SW480 (cell line): Measurements from ENCODE around the gene ZNF677.
"Not testable (repeated sequence)": the region's sequence is repeated elsewhere in the genome, so short reads cannot be mapped to it uniquely, and the experiment has no call there.

Experiments used
- DNase-seq: peaks from one replicate; pipeline ENCODE4 v3.0.0-alpha.2; 2016; ENCODE audit warnings: low spot score

The ZNF677 gene

GRCh38 chr19:53254411-53255341, at the start of gene ZNF677:
Gene ZNF677 (minus strand): TSS chr19:53254873. CDS start chr19:53251550, 3,323 bp downstream.
- no peak for DNase-seq

- DNase-seq = not testable (repeated sequence)
Observed at GRCh38 chr19:53301341-53301740, 46.7 kb upstream of the ZNF677 start.

- no peak for DNase-seq
Observed at GRCh38 chr19:53294786-53295441, 40.2 kb upstream of the ZNF677 start.

GRCh38 chr19:53290758-53291549, 36.3 kb upstream of the ZNF677 start:
- no peak for DNase-seq

- DNase-seq = no peak
Observed at GRCh38 chr19:53285087-53285486, 30.4 kb upstream of the ZNF677 start.

GRCh38 chr19:53281947-53282346, 27.3 kb upstream of the ZNF677 start:
- DNase-seq = not testable (repeated sequence)

GRCh38 chr19:53275480-53275879, 20.8 kb upstream of the ZNF677 start:
- no peak for DNase-seq

GRCh38 chr19:53272044-53272443, 17.4 kb upstream of the ZNF677 start:
- DNase-seq = no peak

GRCh38 chr19:53269861-53270260, 15.2 kb upstream of the ZNF677 start:
- DNase-seq = not testable (repeated sequence)

- DNase-seq = not testable (repeated sequence)
Observed at GRCh38 chr19:53267623-53268022, 12.9 kb upstream of the ZNF677 start, which contains the start of gene VN1R4. Gene VN1R4 (minus strand): TSS chr19:53267723. CDS start chr19:53267665, 58 bp downstream.

- not testable (repeated sequence) for DNase-seq
Observed at GRCh38 chr19:53257715-53258342, 3.2 kb upstream of the ZNF677 start, which contains the start of gene VN1R2. Gene VN1R2 (plus strand): TSS chr19:53258292. CDS start chr19:53258376, 84 bp downstream.

GRCh38 chr19:53246498-53246897, 8.2 kb downstream of the ZNF677 start:
- DNase-seq = no peak

- DNase-seq = no peak
Observed at GRCh38 chr19:53237114-53237777, 17.4 kb downstream of the ZNF677 start.

- DNase-seq = no peak
Observed at GRCh38 chr19:53224606-53225005, 30.1 kb downstream of the ZNF677 start.

- DNase-seq = not testable (repeated sequence)
Observed at GRCh38 chr19:53222716-53223115, 32.0 kb downstream of the ZNF677 start.

GRCh38 chr19:53212703-53213320, 41.9 kb downstream of the ZNF677 start:
- no peak for DNase-seq

GRCh38 chr19:53211554-53211953, 43.1 kb downstream of the ZNF677 start:
- not testable (repeated sequence) for DNase-seq

- DNase-seq = peak; percentile 66
Observed at GRCh38 chr19:53196777-53197396, 57.8 kb downstream of the ZNF677 start.

- peak; percentile 73 for DNase-seq
Observed at GRCh38 chr19:53195265-53195903, 59.3 kb downstream of the ZNF677 start.
